MCF 10A (cell line): ENCODE results near the gene ASAP2. TPM values are rescaled to one million over a fixed set of nuclear protein-coding genes. Genes with fewer than 3 reads are reported as not detected.

ENCODE experiments used
- BruUV-seq: library from RNA; stranded (reverse); fragments of 400-500 nt; replicated peaks from 2 replicates; lab custom pipeline; 2021; lab: Mats Ljungman, UMichigan
- CTCF ChIA-PET: fragments of 300-600 bp; sonication (Branson Sonifier 250); formaldehyde crosslinking; extraction: SDS; loops from one replicate; lab custom pipeline; 2021; ENCODE audit warnings: antibody characterized with exemption, inconsistent platforms; lab: Yijun Ruan, JAX
- POLR2A ChIA-PET: fragments of 300-600, 350-650 bp; sonication (Branson Sonifier 250); formaldehyde crosslinking; extraction: SDS; loops from one replicate; lab custom pipeline; 2020; ENCODE audit warnings: antibody characterized with exemption, inconsistent platforms; lab: Yijun Ruan, JAX
- DNase-seq: peaks from one replicate; pipeline ENCODE4 v3.0.0-alpha.2; 2018; ENCODE audit not compliant: unreplicated experiment
- H3K27ac Mint-ChIP-seq: one replicate; pipeline ENCODE4 v1.8.0; 2022; ENCODE audit warnings: mild to moderate bottlenecking, low read depth, mixed read lengths; ENCODE audit not compliant: unreplicated experiment
- H3K27me3 Mint-ChIP-seq: one replicate; pipeline ENCODE4 v1.8.0; 2022; ENCODE audit warnings: mixed read lengths; ENCODE audit not compliant: insufficient read depth, unreplicated experiment
- H3K36me3 Mint-ChIP-seq: one replicate; pipeline ENCODE4 v1.8.0; 2022; ENCODE audit warnings: mild to moderate bottlenecking, moderate library complexity, mixed read lengths; ENCODE audit not compliant: insufficient read depth, unreplicated experiment
- H3K4me1 Mint-ChIP-seq: one replicate; pipeline ENCODE4 v1.8.0; 2022; ENCODE audit warnings: mixed read lengths; ENCODE audit not compliant: insufficient read depth, unreplicated experiment
- H3K4me3 Mint-ChIP-seq: one replicate; pipeline ENCODE4 v1.8.0; 2022; ENCODE audit warnings: mild to moderate bottlenecking, moderate library complexity, mixed read lengths; ENCODE audit not compliant: unreplicated experiment
- H3K9me3 Mint-ChIP-seq: one replicate; pipeline ENCODE4 v1.8.0; 2022; ENCODE audit warnings: mixed read lengths; ENCODE audit not compliant: unreplicated experiment
- intact Hi-C: fragments of 100-400 bp; cut with micrococcal nuclease; formaldehyde crosslinking; loops from 2 replicates; pipeline ENCODE4 v1.14.1; 2022
- total RNA-seq: library from RNA; stranded (reverse); gene quantifications from 2 replicates; pipeline ENCODE4 v1.2.3, GENCODE V29; 2022
- TF ChIP-seq, protein P1 (sequence below): fragments of 200-600 bp; IDR thresholded peaks from one replicate; pipeline ENCODE4 v1.8.0; 2022; ENCODE audit warnings: antibody characterized with exemption, mild to moderate bottlenecking; ENCODE audit not compliant: unreplicated experiment

Gene ASAP2
- total RNA-seq, 1 experiment from 2014 or later: 80.8 TPM

DNA sequence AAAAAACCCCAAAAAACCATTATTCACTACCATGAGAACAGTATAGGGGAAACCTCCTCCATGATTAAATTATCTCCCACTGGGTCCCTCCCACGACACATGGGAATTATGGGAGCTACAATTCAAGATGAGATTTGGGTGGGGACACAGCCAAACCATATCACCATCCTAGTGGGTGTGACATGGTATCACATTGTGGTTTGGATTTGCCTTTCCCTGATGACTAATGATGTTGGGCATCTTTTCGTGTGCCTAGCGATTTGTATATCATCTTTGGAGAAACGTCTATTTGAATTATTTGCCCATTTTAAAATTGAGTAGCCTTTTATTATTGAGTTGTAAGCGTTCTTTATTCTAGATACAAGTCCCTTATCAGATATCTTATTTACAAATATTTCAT lies 8.7 kb upstream of the ASAP2 start:
- ChIA-PET CTCF (no interaction called here), POLR2A (no interaction called here)
- BruUV-seq: no TSS peak
- intact Hi-C loops: no loop called here
- H3K4me1 Mint-ChIP-seq: no peaks in the 10 kb centered on the region
- no peaks in the 10 kb centered on the region for H3K36me3 Mint-ChIP-seq
- TF ChIP-seq, protein P1, sequence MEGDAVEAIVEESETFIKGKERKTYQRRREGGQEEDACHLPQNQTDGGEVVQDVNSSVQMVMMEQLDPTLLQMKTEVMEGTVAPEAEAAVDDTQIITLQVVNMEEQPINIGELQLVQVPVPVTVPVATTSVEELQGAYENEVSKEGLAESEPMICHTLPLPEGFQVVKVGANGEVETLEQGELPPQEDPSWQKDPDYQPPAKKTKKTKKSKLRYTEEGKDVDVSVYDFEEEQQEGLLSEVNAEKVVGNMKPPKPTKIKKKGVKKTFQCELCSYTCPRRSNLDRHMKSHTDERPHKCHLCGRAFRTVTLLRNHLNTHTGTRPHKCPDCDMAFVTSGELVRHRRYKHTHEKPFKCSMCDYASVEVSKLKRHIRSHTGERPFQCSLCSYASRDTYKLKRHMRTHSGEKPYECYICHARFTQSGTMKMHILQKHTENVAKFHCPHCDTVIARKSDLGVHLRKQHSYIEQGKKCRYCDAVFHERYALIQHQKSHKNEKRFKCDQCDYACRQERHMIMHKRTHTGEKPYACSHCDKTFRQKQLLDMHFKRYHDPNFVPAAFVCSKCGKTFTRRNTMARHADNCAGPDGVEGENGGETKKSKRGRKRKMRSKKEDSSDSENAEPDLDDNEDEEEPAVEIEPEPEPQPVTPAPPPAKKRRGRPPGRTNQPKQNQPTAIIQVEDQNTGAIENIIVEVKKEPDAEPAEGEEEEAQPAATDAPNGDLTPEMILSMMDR: no peak
- no peak overlapping the region for H3K4me3 Mint-ChIP-seq
- no peaks in the 10 kb centered on the region for H3K9me3 Mint-ChIP-seq
- no peaks in the 10 kb centered on the region for H3K27me3 Mint-ChIP-seq
- H3K27ac Mint-ChIP-seq: no peak overlapping the region
- no peak for DNase-seq

DNA sequence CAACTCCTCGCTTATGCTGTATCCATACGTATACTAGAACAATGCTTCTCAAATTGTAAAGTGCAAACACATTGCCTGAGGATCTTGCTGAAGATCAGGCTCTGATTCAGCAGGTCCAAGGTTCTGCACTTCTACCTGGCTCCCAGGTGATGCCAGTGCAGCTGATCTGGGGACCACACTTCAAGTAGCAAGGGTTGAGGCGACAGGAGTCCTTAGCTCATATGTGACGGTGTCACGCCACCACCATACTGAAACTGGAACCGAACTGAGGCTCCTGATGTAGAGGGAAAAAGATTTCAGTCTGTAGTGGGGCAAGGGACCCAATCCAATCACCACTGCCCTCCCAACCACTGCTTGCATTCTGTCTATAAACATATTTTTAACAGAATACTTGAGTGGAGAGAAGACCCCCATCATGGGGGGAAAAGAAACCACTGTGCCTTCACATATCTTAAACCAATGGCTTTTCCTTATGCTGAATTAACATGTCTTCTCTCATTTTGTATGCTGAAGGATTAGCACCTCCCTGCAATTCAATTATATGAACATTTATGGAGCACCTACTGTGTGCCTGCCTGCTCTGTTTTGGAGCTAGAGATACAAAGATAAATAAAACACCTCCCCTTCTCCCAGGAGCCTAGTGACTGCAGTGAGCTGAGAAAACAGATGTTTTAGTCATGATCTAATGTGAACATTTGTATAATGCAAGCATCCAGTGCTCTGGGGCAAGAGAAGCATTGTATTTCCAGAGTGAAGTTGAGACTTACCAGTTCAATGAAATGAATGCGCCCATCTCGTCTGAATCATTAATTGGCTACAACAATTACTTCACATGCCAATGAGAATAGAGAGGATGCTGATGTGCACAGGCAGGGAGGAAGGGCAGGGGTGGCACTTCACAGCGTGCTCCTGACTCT lies 6.6 kb upstream of the ASAP2 start:
- TF ChIP-seq, protein P1: no peak
- H3K27ac Mint-ChIP-seq: no peak overlapping the region
- H3K27me3 Mint-ChIP-seq: no peaks in the 10 kb centered on the region
- BruUV-seq: no TSS peak
- no peak for DNase-seq
- ChIA-PET POLR2A (no interaction called here), CTCF (interaction anchor here (0.9 to 1.2 kb wide), 2 partner anchors 34 to 58 kb away, joined by 3 read pairs; no protein-coding TSS in a partner anchor)
- H3K4me1 Mint-ChIP-seq: no peaks in the 10 kb centered on the region
- no peaks in the 10 kb centered on the region for H3K36me3 Mint-ChIP-seq
- intact Hi-C loops: no loop called here
- H3K9me3 Mint-ChIP-seq: no peaks in the 10 kb centered on the region
- H3K4me3 Mint-ChIP-seq: no peak overlapping the region

DNA sequence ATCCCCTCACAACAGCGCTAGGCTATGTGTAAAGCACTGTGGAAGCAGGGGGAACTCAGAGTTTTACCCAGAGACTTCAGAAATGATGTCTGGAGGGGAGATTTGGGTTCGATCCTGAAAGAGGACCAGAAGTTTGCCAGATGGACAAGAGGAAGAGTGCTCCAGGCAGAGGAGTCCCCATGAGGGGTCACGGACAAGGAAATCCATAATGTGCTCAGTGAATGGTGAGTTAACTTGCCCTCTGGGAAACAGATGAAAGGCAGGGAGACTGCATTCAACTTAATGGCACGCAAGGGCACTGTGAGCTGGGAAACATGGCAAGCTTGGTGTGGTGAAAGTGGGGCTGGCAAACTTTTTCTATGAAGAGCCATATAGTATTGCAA lies 6.0 kb upstream of the ASAP2 start:
- TF ChIP-seq, protein P1: no peak
- ChIA-PET POLR2A (no interaction called here), CTCF (no interaction called here)
- no peak for DNase-seq
- no peaks in the 10 kb centered on the region for H3K9me3 Mint-ChIP-seq
- H3K36me3 Mint-ChIP-seq: no peaks in the 10 kb centered on the region
- H3K4me3 Mint-ChIP-seq: no peak overlapping the region
- no TSS peak for BruUV-seq
- no peaks in the 10 kb centered on the region for H3K27me3 Mint-ChIP-seq
- intact Hi-C loops: no loop called here
- peaks cover under 1% of the 10 kb centered on the region for H3K4me1 Mint-ChIP-seq
- H3K27ac Mint-ChIP-seq: no peak overlapping the region

DNA sequence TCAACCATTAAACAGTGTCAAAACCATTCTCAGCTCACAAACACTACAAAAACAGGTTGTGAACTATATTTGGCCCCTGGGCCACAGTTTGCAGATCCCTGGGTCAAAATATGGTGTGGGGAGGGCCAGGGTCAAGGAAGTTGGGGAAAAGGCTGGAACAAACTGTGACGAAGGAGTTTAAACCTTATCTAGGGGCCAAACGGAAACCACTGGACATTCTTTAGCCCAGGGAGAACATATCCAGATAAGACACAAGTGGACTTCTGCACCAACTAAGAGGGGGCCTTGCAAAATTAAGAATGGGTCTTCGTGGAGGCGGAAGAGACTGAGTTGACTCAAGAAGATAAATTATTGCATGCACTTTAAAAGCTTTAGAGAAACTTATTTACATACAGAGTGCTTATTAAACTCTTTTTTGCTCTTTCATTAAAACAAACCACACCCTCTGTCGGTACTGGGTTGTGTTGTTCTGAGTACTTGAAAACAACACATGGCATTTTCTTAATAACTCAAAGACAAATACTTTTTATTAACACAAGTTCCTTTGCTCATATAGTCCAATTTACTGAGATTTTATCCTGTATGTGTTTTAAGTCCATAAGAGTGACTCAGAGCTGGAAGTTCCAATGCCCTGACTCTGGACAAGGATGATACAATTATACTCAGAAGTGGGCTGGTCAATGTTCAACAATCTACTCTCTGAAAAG lies 5.3 kb upstream of the ASAP2 start:
- Mint-ChIP-seq H3K27ac (no peak overlapping the region), H3K27me3 (no peaks in the 10 kb centered on the region), H3K36me3 (peaks cover 5% of the 10 kb centered on the region), H3K4me1 (peaks cover 5% of the 10 kb centered on the region), H3K4me3 (no peak overlapping the region), H3K9me3 (no peaks in the 10 kb centered on the region)
- DNase-seq: no peak
- TF ChIP-seq, protein P1: no peak
- no TSS peak for BruUV-seq
- intact Hi-C loops: no loop called here
- POLR2A ChIA-PET: no interaction called here
- CTCF ChIA-PET: interaction anchor here (0.7 to 0.9 kb wide), 2 partner anchors 170 to 275 kb away, joined by 3 read pairs; no protein-coding TSS in a partner anchor
